Gastrocnemius medialis (tissue), 4 donors: ENCODE results near the gene CHTF18.

Source experiments
- CTCF ChIP-seq, 5 experiments: fragments of 450-650 bp in 3 of 5; fragments of 200-600 bp in 2 of 5; sonication (generic) in 2 of 5; IDR thresholded peaks in 4 of 5; conservative IDR thresholded peaks in 1 of 5; 1 replicate in 4 of 5; 2 replicates in 1 of 5; pipeline ENCODE4 v1.5.1; 2016 to 2019; ENCODE audit warnings: antibody characterized with exemption in 5 of 5, mild to moderate bottlenecking in 3 of 5, moderate library complexity in 3 of 5
- POLR2A ChIP-seq, 2 donors: fragments of 450-650 bp; IDR thresholded peaks; one replicate each; pipeline ENCODE4 v1.6.1; 2017; ENCODE audit warnings: antibody characterized with exemption in 2 of 2, mild to moderate bottlenecking in 2 of 2, moderate library complexity in 2 of 2

- TF ChIP-seq CTCF (IDR thresholded peaks at IDR 0.05 in 4 of 5, conservative IDR thresholded peaks at IDR 0.05 in 1 of 5) (no peak), POLR2A (IDR thresholded peaks at IDR 0.05) (no peak)
Measured at GRCh38 chr16:833411-833810, 45.0 kb downstream of the CHTF18 start.
